NCI-H2107 treated with DMSO at 0.1 percent for 48 hours (cell line): ENCODE measurements around the gene ZNF544.
"Not testable (repeated sequence)": the region's sequence is repeated elsewhere in the genome, so short reads cannot be mapped to it uniquely, and the experiment has no call there.

Experiments used
- DNase-seq: peaks from one replicate; lab custom pipeline; 2025; ENCODE audit not compliant: unreplicated experiment; lab: John Stamatoyannopoulos, UW

Gene ZNF544

DNA sequence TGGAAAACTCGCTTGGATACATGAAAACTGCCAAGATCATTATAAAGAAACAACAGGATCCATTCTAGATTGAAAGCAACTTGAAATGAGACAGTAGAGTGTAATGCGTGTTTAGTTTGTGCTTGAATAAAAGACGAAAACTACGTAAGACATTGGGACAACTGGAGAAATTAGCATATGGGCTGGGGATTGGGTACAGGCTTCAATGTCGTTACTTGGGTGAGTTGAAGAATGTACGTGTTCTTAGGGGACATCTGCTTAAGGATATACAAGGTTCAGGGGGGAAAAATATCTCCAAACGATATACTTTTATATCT lies 76.0 kb downstream of the ZNF544 start:
- no peak for DNase-seq

DNA sequence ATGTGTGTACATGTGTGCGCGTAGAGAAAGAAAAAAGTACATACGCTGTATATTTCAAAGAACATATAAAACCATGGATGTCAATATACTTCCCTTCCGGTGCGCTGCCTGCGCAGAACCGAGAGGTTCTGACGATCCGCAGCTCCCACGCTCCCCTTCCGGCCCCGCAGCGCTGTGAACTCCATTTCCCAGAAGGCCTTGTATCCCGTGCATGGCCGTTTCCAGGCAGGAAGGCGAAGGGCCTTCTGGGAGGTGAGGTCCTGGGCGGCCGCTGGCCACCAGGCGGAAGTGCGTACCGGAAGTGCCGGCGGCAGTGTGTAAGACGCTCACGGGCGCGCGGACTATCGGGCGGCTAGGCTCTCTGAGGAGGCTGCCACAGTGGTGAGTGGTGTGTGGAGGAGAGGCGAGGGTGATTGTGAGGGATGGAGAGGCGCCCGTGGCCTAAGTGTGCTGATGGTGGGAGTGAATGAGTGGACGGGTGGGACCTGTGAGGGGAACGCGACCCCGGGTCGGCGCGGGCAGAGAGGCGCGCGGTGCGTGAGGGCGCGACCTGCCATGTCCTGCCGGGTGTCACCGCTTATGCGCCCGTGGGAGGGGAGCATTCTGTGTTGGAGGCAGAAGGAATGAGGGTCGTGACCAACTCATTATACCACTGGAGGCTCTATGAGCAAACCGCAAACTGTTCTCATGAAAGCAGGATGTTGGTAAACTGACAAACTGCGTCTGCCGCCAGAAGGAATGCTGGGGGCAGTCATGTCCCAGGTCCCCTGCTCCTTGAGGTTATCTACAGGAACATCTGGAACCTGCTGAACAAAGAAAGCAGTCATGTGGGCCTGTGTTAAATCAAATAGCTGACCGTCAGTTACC lies 76.6 kb downstream of the ZNF544 start, which contains the start of gene ERVK3-1:
Gene ERVK3-1, plus strand, starts transcription at position 313 of the 867 bp plus-strand sequence. CDS start 6,792 bp downstream, outside the sequence.
- peak; percentile 94 for DNase-seq

DNA sequence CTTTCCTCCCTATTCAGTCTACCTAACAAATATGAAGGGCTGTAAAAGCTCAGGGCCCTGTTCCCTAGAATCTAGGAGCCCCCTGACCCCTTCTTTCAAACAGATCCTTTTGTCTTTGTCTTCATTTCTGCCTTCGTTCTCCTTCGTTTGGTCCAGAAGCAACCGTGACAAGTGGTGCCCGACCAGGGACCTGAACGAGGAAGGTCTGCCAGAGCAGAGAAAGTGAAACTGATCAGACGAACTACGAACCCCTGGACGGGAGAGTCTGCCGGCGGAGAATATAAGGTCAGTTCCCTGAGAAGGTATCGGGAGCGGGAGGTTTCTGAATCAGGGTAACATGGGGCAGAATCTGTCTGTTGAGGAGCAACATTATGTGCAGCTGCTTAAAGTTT lies 77.2 kb downstream of the ZNF544 start:
- DNase-seq: no peak

- no peak for DNase-seq
Measured at GRCh38 chr19:58307736-58308135, 79.0 kb downstream of the ZNF544 start.

DNA sequence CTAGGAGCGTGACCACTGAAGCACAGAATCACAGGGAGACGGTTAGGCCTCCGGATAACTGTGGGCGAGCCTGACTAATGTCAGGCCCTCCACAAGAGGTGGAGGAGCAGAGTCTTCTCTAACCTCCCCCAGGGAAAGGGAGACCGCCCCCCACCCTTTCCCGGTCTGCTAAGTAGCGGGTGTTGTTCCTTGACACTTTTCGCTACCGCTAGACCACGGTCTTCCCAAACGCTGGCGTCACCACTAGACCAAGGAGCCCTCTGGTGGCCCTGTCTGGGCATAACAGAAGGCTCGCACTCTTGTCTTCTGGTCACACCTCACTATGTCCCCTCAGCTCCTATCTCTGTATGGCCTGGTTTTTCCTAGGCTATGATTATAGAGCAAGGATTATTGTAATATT lies 82.0 kb downstream of the ZNF544 start:
- not testable (repeated sequence) for DNase-seq

- DNase-seq: no peak
Measured at GRCh38 chr19:58311345-58311865, 82.7 kb downstream of the ZNF544 start.
